IPS-NIHi7 (cell line): Measurements from ENCODE around the gene CXCR5.
A peak's percentile ranks its signal among the peaks of the same experiment; 100 is the strongest.

Experiments
- DNase-seq: peaks from one replicate; pipeline ENCODE4 v3.0.0; 2012; ENCODE audit warnings: mixed read lengths; ENCODE audit errors: extremely low spot score

Gene CXCR5

DNA sequence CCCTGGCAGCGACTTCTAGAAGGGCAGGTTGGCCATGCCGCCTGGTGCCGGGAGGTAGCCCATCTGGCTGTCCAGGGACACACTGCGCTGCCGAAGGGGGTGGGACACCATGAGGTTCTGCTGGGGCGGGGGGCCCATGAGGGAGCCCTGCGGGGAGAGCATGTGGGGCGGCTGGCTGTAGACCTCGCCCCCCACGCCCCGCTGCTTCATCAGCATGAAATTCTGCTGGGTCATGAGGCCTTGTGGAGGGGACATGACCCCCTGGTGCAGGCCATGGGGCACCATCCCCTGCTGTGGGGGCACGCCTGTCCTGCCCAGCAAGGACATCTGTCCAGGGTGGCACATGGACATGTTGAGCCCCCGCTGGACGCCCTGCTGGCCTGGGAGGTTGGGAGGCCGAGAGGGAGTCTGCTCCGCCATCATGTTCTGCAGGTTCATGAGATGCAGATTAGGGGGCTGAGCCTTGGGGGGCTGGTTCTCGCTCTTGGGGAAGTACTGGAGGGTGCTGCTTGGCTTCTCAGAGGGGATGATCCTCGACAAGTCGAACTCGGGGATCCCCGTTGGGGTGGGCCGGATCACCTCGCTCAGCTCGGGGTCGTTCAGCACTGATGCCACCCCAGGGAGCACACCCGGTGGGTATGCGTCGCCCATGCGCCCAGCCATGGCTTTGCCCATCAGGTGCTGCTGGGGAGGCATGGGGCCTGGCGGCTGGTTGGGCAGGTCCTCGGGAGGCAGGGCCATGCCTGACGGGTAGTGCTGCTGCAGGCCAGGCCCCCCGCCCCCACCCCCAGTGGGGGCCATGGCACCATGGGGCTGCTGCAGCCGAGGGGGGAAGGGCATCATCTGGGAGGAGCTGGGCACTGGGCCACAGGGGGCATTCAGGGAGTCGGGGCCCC, 15.0 kb downstream of the CXCR5 start:
- DNase-seq = no peak

DNA sequence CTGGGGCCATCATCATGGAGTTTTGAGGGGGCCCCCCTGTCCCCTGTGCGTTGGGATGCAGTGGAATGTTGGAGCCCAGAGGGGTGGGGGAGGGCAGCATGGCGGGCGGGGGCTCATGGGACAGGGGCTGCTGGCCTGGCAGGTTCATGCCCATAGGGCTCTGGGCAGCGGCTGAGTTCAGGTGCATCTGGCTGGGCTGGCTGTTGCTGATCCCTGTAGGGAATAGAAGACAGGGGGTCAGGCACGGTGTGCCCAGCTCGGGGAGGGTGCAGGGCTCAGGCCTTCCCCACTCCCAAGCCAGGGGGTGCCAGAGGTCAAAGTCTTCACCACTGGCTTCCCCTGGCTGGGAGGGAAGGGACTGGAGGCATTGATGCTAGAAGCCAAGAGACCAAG, 15.6 kb downstream of the CXCR5 start:
- no peak for DNase-seq

DNA sequence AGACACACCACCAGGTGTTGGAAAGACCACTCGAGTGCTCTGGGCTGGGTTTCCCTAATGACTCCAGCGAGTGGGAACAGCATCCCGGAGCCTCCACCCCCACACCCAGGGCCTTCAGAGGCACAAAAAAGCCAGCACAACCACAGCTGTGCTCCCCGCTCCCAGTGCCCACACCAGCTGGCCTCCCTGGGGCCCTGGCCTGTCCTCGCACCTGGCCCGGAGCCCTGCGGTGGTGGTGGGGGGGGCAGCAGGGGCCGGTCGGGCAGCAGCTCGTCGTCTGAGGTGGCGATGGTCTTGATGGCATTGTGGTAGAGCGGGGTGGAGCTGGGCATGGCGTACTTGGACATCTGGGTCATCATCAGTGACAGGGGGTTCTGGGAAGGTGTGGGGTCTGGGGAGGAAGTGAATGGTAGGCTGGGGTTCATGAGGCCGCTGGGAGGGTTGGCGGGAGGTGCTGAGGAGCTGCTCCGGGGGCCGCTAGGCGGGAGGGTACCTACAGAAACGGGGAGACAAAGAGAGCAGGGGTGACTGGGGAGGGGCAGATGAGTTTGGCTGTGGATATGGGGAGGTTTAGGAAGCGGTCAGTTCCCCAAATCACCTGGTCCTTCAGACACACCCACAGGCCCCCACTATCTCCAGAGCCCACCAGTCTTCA, 16.1 kb downstream of the CXCR5 start:
- DNase-seq = no peak

DNA sequence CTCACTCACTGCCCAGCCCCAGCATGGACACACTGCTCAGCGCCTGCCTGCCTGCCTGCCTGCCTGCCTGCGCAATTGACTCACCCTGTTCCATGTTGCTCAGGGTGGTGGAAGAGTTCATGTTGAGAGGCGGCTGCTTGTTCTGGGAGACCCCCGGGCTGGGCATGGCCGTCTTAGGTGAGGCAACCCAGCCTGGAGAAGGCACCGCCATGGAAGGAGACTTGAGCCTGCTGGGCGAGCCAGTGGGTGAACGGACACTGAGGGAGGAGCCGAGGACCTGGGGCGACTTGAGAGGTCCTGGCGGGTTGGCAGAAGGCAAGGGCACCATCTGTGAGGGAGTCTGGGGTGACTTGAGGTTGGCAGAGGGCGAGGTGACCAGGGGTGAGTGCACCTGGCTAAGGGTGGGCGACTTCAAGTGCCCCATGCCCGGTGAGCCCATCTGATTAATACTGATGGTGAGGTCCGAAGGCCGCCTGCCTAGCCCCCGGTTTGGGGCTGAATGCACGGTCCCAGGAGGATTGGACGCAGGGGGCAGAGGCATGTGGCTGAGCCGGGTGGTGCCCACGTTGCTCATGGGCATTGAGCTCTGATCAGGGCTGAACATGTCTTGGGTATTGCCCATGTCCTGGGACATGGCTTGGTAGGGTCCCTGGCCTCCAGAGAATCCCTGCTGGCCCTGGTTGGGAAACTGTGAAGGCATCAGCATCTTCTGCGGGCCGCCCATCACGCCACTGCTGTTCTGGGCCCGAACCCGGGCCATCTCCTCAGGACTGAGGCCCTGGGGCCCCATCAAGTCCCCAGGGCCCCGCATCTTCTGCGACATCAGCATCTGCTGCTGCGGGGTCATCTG, 17.1 kb downstream of the CXCR5 start:
- DNase-seq = no peak

DNA sequence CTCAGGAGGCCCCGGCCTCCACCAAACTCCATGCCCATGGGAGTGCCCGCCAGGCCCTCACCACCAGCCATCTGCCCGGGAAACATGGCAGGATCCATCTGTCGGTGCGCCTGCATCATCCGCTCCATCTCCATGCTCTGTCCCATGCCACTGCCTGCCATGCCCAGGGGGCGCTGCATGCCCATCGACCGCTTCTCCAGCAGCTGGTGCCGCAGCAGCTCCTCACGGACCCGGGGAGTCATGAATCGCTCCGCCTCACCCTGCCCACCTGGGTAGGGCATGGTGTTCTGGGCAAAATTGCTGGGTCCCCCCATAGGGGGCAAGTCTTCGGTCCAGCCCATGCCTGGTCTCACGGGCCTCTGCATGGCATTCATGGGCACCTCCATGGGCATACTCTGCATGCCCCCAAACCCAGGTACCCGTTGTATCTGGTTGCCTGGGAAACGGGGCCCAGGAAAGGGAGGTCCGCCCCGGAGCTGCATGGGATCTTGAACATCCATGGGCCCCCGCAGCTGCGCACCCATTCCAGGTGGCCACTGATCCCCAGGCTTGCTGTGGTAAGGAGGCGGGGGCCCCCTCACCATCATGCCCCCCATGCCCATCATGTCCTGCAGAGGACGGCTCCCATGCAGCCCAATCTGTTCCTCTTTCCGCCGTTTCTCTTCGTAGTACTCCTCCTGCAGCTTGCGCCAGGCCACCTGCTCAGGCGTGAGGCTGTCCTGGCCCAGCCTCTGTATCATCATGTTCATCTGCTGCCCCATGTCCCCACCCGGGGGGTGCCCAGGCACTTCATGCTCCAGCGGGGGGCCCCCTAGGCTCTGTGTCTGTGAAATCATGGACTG, 18.0 kb downstream of the CXCR5 start:
- no peak for DNase-seq

DNA sequence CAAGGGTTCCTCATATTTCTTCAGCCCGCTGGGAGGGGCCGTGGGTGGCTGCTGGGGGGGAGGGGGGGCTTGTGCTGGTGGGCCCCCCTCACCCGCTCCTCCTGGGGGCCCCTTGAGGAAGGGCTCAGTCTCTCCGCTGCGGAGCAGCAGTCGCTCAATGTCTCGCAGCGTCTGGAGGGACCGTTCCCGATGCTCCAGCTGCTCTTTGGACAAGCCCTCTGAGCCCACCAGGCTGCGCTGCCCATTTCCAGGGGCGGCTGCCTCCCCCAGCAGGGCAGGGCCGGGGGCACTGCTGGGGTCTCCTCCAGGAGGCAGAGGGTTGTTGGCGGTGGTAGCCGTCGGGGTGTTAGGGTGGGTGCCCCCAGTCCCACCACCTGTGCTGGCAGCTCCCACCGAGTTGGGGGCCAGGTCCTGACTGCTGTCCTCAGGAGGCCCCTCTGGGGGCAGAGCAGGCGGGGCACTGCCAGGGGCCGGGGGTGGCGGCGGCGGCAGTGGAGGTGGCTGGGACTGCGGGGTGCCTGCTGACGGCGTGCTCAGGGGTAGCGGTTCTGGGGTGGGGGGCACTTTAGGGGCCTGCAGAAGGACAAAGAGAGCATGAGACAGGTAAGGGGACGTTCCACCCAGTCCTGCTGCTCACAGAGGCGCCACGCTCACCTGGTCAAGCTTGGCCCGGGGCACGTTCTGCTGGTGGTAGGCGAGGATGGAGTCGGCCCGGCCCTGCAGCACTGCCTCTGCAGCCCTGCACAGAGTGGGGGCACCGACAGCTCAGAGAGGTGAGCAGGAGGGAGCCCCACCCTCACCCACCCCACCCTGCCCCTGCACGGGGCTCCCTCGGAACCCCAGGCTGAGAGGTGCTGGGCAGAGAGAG, 18.9 kb downstream of the CXCR5 start:
- DNase-seq = no peak

DNA sequence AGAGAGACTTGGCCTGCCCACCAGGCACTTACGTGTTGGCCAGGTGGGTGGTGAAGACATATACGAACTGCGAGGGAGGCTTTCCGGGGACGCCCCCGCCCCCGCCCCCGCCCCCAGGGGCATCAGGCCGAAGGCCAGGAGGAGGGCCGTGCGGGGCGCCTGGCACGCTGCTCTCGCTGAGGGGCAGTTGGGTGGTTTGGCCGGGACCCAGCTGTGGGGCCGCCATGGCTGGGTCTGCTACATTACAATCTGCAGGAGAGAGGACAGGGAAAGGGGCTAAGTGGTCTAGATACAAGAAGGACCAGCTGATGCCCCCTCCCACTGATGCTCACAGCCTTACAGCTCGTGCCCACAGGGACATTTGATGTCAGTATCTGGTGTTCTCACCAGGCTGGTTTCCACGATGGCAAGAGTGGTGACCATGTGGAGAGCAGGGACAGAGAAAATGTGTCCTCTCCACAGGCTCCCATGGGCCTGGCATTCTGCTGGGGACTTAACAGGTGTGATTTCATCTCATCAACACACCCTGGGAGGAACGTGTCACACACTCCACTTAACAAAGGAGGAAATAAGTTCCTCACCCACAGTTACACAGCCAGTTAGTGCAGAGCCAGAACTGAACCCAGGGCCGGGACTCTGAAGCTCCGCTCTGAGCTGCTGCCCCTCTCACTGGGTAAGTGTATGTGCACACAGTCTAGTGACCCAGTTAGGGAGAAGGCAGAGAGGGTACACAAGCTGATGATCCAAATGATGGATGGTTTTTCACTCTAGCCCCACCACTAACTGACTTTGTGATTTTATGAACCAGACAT, 19.7 kb downstream of the CXCR5 start:
- DNase-seq = no peak

DNA sequence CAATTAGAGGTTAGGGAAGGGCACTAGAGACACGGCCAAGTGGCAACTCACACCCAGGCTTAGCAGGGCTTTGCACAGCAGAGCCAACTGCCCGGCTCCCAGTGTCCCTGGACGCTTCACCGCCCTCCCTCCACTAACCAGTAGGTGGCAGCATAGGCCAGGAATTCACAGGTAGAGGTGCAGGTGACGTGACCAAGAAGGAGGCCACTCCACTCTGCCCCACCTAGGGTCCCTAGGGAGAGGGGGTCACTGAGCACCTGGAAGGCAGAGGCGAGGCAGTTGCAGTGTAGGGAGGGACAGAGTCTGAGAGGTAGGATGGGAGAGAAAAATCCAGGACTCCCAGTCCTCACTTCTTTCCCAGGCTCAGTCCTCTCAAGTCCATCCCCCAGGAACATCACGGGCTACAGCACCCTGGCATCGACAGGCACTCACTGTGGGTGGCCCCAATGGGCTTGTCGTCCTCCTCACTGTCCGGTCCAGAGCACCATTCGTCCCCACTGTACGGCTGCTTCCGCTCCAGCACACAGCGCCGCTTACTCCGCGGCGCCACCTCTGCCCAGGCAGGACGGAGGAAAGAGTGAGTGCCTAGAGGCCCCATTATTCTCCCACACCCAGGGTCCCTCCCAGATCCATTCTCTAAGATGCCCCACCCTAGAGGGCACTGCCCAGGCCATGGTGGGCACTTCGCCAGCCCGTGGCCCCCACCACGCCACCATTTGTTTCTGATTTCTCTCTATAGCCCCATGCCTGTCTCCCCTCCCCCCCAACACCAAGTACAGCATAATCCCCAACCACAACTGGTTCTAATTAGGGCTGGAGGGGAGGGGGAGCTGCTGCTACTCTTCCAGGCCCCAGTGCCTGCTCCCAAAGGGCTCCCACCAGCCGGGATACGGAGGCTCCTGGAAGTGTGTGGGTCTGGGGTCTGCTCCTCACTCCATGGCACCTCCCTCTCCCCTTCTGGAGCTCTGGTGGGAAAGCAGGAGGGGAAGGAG, 23.7 kb downstream of the CXCR5 start:
- peak; percentile 78 for DNase-seq

DNA sequence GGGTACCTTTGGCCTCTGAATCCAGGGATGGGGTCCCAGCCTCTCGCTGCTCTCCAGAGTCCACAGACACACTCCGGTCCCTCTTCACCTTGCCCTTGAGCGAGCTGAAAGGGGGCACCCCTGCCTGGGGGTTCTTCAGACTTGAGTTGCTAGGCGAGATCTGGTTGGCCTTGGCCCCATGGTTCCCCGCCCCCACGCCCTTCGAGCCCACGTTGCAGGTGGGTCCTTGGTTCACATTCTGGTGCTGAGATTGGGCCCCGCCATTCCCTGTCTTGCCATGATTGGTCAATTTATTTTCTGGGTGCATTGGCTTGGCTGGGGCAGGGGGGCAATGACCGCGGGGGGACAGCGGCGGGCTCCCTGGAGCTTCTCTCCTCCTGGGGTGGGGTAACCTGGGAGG, 24.6 kb downstream of the CXCR5 start:
- no peak for DNase-seq

DNA sequence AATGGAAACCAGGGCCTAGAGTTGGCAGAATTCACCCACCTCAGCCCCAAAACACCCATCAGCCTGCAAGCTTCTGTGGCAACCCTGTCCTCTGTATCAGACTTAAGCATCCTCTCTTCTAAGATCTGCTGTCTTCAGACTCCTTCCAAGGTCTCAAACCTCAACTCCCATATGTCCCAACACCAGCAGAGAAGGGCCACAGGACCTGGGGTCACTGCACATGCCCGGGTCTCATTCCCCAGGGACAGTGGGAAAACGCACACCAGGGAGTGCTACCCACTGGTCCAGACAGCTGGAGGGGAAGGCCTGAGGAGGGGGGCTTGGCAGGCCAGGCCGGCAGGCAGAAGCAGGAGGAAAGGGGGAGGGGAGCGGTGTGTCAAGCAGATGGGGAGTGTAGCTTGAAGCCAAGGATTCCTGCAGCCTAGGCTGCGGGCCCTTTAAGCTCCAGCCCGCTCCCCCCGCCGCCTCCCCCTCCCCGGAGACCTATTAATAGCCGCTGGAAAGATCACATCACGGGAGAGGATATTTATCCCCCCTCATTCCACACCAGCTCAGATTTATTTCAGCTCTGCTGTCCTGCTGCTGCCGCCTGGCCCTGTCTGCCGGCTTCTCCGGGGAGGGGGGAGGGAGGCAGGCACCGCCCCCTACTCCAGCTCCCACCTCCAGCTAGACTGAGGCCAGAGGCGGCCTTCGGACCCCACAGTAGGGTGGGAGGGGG, 25.4 kb downstream of the CXCR5 start:
- peak; percentile 65 for DNase-seq

DNA sequence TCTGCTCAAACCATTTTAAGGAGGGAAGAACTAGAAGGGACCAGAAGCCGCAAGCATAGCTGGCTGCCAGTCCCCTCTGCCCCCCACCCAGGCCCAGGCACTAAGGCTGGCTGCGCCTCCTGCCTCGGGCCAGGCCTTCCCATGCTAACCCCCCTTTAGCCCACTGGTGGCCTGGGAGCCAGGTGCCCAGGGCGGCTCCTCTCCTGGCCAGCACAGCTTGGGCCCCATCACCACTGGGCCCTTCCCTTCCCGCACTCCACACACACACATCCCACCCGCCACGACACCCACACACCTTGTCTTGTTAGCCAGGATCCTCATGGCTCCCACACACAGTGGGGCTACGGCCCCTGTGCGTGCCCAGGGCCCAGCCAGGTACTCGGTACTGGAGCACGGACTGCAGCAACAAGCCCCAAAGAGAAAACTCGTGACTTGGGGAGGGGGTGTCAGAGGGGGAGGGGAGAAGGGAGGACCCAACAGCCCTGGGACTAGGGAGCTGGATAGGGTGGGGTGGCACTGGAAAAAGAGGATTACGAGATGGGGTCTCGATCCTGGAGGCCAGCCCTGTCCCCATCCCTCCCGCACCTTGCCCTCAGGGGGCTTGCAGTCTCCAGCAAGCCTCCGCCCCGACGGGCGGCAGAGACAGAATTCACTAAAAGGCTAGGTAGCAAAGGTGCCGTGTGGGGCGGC, 26.1 kb downstream of the CXCR5 start:
- no peak for DNase-seq

DNA sequence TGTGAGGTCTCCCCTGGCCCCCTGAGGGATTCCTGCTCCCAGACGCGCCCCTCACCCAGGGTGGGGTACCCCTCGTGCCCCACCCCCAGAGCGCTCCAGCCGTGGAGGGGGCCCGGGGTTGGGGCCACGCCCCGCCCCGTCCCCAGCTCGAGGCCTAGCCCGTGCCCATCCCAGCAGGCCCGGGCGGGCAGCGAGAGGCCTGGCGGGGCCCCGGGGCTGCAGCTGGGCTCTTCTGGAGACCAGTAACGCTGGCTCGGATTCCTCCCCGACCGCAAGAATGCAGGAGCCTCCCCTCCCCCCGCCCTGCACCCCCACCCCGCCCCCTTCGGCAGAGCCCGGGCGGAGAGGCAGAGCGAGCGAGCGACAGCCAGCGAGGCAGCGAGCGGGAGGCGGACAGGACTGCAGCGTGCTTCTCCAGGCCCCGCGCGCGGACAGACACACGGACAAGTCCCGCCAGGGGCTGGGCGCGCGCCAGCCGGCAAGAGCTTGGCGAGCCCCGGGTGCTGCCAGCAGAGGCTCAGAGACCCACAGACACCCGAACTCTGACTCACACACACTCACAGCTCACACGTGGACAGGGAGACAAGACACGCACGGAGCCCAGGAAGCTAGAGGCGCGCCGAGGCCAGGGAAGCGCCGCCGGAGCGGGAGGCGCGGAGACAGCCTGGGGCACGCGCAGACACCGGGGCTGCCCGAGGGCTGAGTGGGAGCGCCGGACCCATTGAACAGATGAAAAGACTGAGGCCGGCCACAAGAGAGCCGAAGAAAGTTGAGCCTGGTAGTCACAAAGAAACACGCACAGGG, 26.8 kb downstream of the CXCR5 start:
- DNase-seq = peak; percentile 65

DNA sequence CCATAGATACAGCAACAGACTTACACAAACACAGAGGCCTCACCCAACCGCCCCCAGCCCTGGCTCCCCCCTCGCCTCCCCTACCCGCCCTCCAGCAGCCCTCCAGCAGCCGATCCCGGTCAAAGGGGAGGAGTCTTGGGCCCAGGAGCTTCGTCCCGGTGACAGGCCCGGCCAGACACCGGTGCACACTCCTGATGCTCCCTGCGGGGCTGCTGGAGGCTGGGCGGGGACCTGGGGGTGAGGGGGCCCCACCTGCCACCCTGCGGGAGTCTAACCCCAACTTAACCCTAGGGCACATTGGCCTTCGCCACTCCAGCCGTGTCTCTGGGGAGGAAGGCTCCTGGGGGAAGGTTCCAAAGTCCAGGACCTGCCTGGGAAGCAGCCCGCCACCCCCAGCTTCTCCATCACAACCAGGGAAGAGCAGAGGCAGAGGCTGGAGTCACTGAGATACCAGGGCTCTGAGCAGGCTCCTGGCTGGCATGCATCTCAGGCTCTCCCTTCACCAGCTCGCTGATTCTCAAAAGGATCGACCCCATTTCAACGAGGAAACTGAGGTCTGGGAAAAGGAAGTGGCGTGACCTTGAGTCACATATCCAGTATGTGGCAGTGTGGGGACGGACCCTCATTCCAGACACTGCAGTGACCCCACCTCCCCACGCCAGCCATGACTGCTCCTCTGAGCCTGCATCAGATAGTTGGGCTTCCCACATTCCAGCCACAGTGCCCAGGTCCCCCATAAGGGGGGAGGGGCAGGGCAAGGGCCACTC, 27.6 kb downstream of the CXCR5 start:
- no peak for DNase-seq

DNA sequence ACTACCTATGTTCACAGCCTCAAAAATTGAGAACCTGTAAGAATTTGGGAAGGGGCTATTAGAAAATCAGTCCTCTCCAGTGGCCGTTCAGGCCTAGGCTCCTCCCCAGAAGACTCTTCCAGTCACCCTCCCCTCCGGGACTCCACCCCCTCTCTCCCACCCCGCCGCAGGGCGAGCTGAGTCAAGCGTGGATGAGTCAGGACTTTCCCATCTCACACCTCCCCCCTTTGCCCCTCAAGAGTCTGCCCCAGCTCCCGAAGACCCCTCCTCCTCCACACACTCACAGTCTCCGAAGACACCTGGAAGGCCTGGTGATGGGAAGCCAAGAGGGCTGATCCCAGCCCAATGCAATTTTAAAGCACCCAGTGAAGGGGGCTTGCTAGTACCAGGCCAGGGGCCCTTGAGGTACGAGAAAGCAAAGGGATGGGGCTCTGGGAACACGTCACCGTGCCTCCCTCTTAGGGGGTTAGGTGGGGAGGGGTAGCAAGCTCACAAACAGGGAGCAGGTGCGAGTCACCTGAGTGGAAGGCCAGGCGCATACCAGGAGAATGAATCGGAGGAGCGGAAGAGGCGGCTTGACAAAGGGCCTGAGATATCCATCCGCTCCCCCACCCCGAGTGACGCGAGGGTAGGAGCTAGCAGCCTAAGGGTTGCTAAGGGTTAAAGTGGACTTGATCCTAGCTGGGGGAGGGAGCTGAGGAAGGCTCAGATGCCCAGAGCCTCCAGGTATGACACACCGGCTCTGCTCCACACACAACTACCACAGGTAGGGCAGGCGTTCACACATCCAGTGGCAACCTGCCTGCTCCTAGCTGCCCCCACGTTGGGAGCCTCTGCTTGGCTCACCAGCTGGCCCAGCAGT, 28.4 kb downstream of the CXCR5 start:
- DNase-seq = no peak
